B cell (primary cell): ENCODE measurements around the gene UBQLN3. TPM values are rescaled to one million over a fixed set of nuclear protein-coding genes. Genes with fewer than 3 reads are reported as not detected.

ENCODE experiments used
- ATAC-seq: fragments of 200-7000 bp; cut with Tn5 transposase; one replicate; pipeline ENCODE4 v1.10.0; 2021; ENCODE audit warnings: low read depth, mild to moderate bottlenecking, moderate number of reproducible peaks, moderate library complexity
- CTCF ChIA-PET: fragments of 350-600 bp; sonication (Branson Sonifier 250); formaldehyde crosslinking; loops from one replicate; lab custom pipeline; 2021; ENCODE audit warnings: antibody characterized with exemption, inconsistent platforms; lab: Charles Lee
- POLR2A ChIA-PET: fragments of 350-600 bp; sonication (Branson Sonifier 250); formaldehyde crosslinking; loops from one replicate; lab custom pipeline; 2021; ENCODE audit warnings: antibody characterized with exemption; lab: Charles Lee
- DNase-seq: peaks from one replicate; pipeline ENCODE4 v3.0.0; 2013
- H2AFZ ChIP-seq: 2 replicates; pipeline ENCODE4 v1.6.1; 2012; ENCODE audit warnings: mild to moderate bottlenecking, low read depth, low read length; ENCODE audit not compliant: insufficient read depth, poor library complexity, severe bottlenecking
- H3K27ac ChIP-seq, 2 donors: 1 replicate in 1 of 2; 2 replicates in 1 of 2; pipeline ENCODE4 v1.5.1; 2012 to 2013; ENCODE audit warnings: low read length in 2 of 2, mild to moderate bottlenecking in 2 of 2, moderate library complexity in 1 of 2
- H3K27me3 ChIP-seq, 4 experiments: fragments of 200-600 bp in 1 of 4; sonication (generic) in 1 of 4; replicated peaks in 1 of 4; 1 replicate in 2 of 4; 2 replicates in 2 of 4; pipeline versions ENCODE4 v1.6.1 to v1.7.0; 2013 to 2016; ENCODE audit warnings: low read length in 3 of 4, mild to moderate bottlenecking in 2 of 4, mixed read lengths in 1 of 4, moderate library complexity in 1 of 4; ENCODE audit not compliant: insufficient read depth in 4 of 4, control insufficient read depth in 3 of 4; ENCODE audit errors: control extremely low read depth in 1 of 4
- H3K36me3 ChIP-seq, 2 experiments: replicated peaks in 1 of 2; 1 replicate in 1 of 2; 2 replicates in 1 of 2; pipeline versions ENCODE4 v1.6.1 to v1.7.1; 2013; ENCODE audit warnings: low read length in 1 of 2; ENCODE audit not compliant: insufficient read depth in 2 of 2, control insufficient read depth in 1 of 2; ENCODE audit errors: control extremely low read depth in 1 of 2, extremely low read depth in 1 of 2
- H3K4me1 ChIP-seq, 2 donors: fragments of 200-600 bp in 1 of 2; sonication (generic) in 1 of 2; 1 replicate in 1 of 2; 2 replicates in 1 of 2; pipeline versions ENCODE4 v1.5.1 to v1.6.1; 2013 to 2017; ENCODE audit warnings: low read length in 2 of 2; ENCODE audit not compliant: control insufficient read depth in 2 of 2, insufficient read depth in 2 of 2
- H3K4me2 ChIP-seq: replicated peaks from 2 replicates; pipeline ENCODE3; 2012; ENCODE audit warnings: mild to moderate bottlenecking, low read depth, low read length; ENCODE audit not compliant: poor library complexity, severe bottlenecking
- H3K4me3 ChIP-seq, 5 experiments: fragments of 200-600 bp in 1 of 5; sonication (generic) in 1 of 5; 1 replicate in 3 of 5; 2 replicates in 2 of 5; pipeline versions ENCODE4 v1.5.1 to v1.7.0; 2011 to 2016; ENCODE audit warnings: low read length in 4 of 5, mild to moderate bottlenecking in 4 of 5, low read depth in 2 of 5, control low read depth in 1 of 5, moderate library complexity in 1 of 5; ENCODE audit not compliant: insufficient read depth in 1 of 5; ENCODE audit errors: control extremely low read depth in 1 of 5, extremely low read depth in 1 of 5
- H3K79me2 ChIP-seq: fragments of 200-600 bp; sonication (generic); one replicate; pipeline ENCODE4 v1.6.0; 2016; ENCODE audit warnings: low read length; ENCODE audit not compliant: control insufficient read depth, insufficient read depth
- H3K9ac ChIP-seq: fragments of 200-600 bp; sonication (generic); 2 replicates; pipeline ENCODE4 v1.6.1; 2017; ENCODE audit warnings: mild to moderate bottlenecking, low read length, moderate library complexity
- H3K9me3 ChIP-seq, 3 donors: one replicate each; pipeline versions ENCODE4 v1.6.1 to v1.7.1; 2013; ENCODE audit warnings: low read length in 2 of 3; ENCODE audit not compliant: control insufficient read depth in 2 of 3, insufficient read depth in 1 of 3; ENCODE audit errors: control extremely low read depth in 1 of 3
- H4K20me1 ChIP-seq: 2 replicates; pipeline ENCODE4 v1.6.0; 2012; ENCODE audit warnings: mild to moderate bottlenecking, low read length; ENCODE audit not compliant: insufficient read depth, control insufficient read depth, poor library complexity, severe bottlenecking
- H3K27ac Mint-ChIP-seq: one replicate; pipeline ENCODE4 v1.8.0; 2021; ENCODE audit warnings: mixed read lengths
- H3K27me3 Mint-ChIP-seq: one replicate; pipeline ENCODE4 v1.8.0; 2021; ENCODE audit warnings: mixed read lengths
- H3K4me1 Mint-ChIP-seq: one replicate; pipeline ENCODE4 v1.8.0; 2021; ENCODE audit warnings: mixed read lengths
- H3K4me3 Mint-ChIP-seq: one replicate; pipeline ENCODE4 v1.8.0; 2021; ENCODE audit warnings: mixed read lengths
- H3K9me3 Mint-ChIP-seq: one replicate; pipeline ENCODE4 v1.8.0; 2022; ENCODE audit warnings: mixed read lengths; ENCODE audit not compliant: insufficient read depth
- EZH2 ChIP-seq: IDR thresholded peaks from 2 replicates; pipeline ENCODE4 v1.6.1; 2012; ENCODE audit warnings: borderline replicate concordance, low read depth, mild to moderate bottlenecking, moderate library complexity, low read length; ENCODE audit not compliant: insufficient read depth, poor library complexity, severe bottlenecking
- WGBS: methylation state at CpG from one replicate; pipeline ENCODE4 v1.1.5; 2013; ENCODE audit warnings: missing lambda C conversion rate; ENCODE audit not compliant: insufficient coverage; 5-methylcytosine and 5-hydroxymethylcytosine counted together
- intact Hi-C: fragments of 100-400 bp; cut with micrococcal nuclease; formaldehyde crosslinking; loops from one replicate; pipeline ENCODE4 v1.10.0; 2022
- polyA plus RNA-seq: library from polyadenylated mRNA; depleted of rRNA; stranded (reverse); fragments of >200 nt; gene quantifications from 2 replicates; pipeline ENCODE4 v1.2.3, GENCODE V29; 2012
- total RNA-seq, 2 donors: library from RNA; stranded (reverse); fragments of 120-200 nt in 1 of 2; gene quantifications; 1 replicate in 1 of 2; 2 replicates in 1 of 2; pipeline versions ENCODE4 v1.2.3 to v1.2.4, GENCODE V29; 2013 to 2022
- TF ChIP-seq, protein P1 (sequence below): fragments of 200-600 bp; IDR thresholded peaks from one replicate; pipeline ENCODE4 v1.8.0; 2022; ENCODE audit warnings: antibody characterized with exemption, mild to moderate bottlenecking

The UBQLN3 gene
- total and polyA plus RNA-seq, 2 donors (not counting 1 experiment from before 2014, with no cell fraction given): 0.59 TPM; not detected in 1

DNA sequence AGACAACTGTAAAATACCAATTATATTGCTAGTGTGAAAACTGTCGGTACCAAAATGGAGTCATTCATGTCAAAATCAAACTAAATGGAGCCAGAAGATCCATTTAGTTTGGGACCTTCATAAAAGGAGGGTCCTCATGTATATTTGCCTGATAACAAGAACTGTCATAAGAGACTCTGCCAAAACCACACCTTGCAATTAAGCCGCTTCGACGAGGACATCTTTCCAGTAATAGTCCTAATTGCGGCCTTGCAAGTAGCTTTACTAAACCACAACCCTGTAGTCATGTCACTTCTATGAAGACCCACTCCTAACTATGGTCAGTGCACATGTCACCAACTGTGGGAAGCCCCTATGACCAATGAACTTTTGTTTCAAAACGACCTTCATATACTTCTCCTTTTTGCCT, 9.4 kb downstream of the UBQLN3 start:
- Histone ChIP-seq H3K27ac (no peak overlapping the region), H3K36me3 (no peaks in the 10 kb centered on the region), H3K9ac (no peak overlapping the region), H3K79me2 (no peaks in the 10 kb centered on the region), H3K27me3 (no peaks in the 10 kb centered on the region), H2AFZ (no peak overlapping the region), H3K4me2 (no peak overlapping the region), H3K4me3 (no peak overlapping the region), H3K4me1 (no peaks in the 10 kb centered on the region), H3K9me3 (no peaks in the 10 kb centered on the region), H4K20me1 (no peaks in the 10 kb centered on the region)
- intact Hi-C loops: no loop called here
- no peaks in the 10 kb centered on the region for H3K9me3 Mint-ChIP-seq
- peaks cover 14% of the 10 kb centered on the region for H3K27me3 Mint-ChIP-seq
- ChIA-PET POLR2A (no interaction called here), CTCF (no interaction called here)
- H3K4me1 Mint-ChIP-seq: no peaks in the 10 kb centered on the region
- H3K4me3 Mint-ChIP-seq: no peak overlapping the region
- WGBS: 72% methylated on average over 5 of the region's 6 CpGs
- TF ChIP-seq, protein P1, sequence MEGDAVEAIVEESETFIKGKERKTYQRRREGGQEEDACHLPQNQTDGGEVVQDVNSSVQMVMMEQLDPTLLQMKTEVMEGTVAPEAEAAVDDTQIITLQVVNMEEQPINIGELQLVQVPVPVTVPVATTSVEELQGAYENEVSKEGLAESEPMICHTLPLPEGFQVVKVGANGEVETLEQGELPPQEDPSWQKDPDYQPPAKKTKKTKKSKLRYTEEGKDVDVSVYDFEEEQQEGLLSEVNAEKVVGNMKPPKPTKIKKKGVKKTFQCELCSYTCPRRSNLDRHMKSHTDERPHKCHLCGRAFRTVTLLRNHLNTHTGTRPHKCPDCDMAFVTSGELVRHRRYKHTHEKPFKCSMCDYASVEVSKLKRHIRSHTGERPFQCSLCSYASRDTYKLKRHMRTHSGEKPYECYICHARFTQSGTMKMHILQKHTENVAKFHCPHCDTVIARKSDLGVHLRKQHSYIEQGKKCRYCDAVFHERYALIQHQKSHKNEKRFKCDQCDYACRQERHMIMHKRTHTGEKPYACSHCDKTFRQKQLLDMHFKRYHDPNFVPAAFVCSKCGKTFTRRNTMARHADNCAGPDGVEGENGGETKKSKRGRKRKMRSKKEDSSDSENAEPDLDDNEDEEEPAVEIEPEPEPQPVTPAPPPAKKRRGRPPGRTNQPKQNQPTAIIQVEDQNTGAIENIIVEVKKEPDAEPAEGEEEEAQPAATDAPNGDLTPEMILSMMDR: no peak
- TF ChIP-seq EZH2: no peak
- ATAC-seq: no peak
- DNase-seq: no peak
- H3K27ac Mint-ChIP-seq: no peak overlapping the region

DNA sequence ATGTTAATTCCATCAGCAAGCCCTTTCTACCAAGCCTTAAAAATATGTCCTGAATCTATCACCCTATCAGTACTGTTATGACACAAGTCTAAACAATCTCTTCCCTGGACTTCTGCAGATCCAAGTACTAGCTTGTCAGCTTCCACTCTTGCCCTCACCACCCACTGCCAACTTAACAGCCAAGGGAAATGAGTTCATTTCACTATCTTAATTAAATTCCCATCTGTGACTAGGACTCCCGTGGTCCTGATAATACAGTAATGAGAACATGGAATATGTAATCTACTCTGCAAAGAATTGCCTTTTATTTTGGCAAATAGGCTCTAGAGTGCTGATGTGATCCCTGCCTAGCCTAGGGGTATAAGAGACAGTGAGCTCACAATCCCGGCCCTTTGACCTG, 10.1 kb downstream of the UBQLN3 start:
- Mint-ChIP-seq H3K27ac (no peak overlapping the region), H3K4me1 (no peaks in the 10 kb centered on the region), H3K27me3 (peaks cover 14% of the 10 kb centered on the region), H3K4me3 (no peak overlapping the region), H3K9me3 (no peaks in the 10 kb centered on the region)
- no peak for TF ChIP-seq EZH2
- TF ChIP-seq, protein P1: no peak
- Histone ChIP-seq H3K27ac (no peak overlapping the region), H3K4me2 (no peak overlapping the region), H3K9me3 (no peaks in the 10 kb centered on the region), H3K36me3 (no peaks in the 10 kb centered on the region), H3K4me1 (no peaks in the 10 kb centered on the region), H3K9ac (no peak overlapping the region), H3K27me3 (no peaks in the 10 kb centered on the region), H4K20me1 (no peaks in the 10 kb centered on the region), H2AFZ (no peak overlapping the region), H3K4me3 (no peak overlapping the region), H3K79me2 (no peaks in the 10 kb centered on the region)
- ATAC-seq (no peak), DNase-seq (no peak)
- 100% methylated on average over 1 of the region's 2 CpGs for WGBS
- CTCF ChIA-PET: no interaction called here
- intact Hi-C loops: no loop called here
- POLR2A ChIA-PET: no interaction called here
